Fibroblast of lung (primary cell): ENCODE results near the gene SNORC. TPM values are rescaled to one million over a fixed set of nuclear protein-coding genes. Genes with fewer than 3 reads are reported as not detected.

Experiments used
- DNase-seq, 2 donors: peaks; one replicate each; pipeline versions ENCODE4 v3.0.0 to v3.0.0-alpha.2; 2010; ENCODE audit warnings: low read depth in 2 of 2
- H2AFZ ChIP-seq: 2 replicates; pipeline ENCODE4 v1.5.1; 2012; ENCODE audit warnings: low read length, control low read depth, inconsistent platforms
- H3K27ac ChIP-seq: 2 replicates; pipeline ENCODE4 v1.5.1; 2011; ENCODE audit warnings: low read length, control low read depth; ENCODE audit not compliant: insufficient read depth
- H3K27me3 ChIP-seq: 2 replicates; pipeline ENCODE4 v1.5.1; 2011; ENCODE audit warnings: mild to moderate bottlenecking, low read length; ENCODE audit not compliant: control insufficient read depth, insufficient read depth
- H3K36me3 ChIP-seq: 2 replicates; pipeline ENCODE4 v1.5.1; 2011; ENCODE audit warnings: low read length; ENCODE audit not compliant: control insufficient read depth, insufficient read depth
- H3K4me1 ChIP-seq: 2 replicates; pipeline ENCODE4 v1.5.1; 2011; ENCODE audit warnings: low read length; ENCODE audit not compliant: control insufficient read depth, insufficient read depth; ENCODE audit errors: extremely low read depth
- H3K4me2 ChIP-seq: 2 replicates; pipeline ENCODE4 v1.5.1; 2011; ENCODE audit warnings: low read length, control low read depth; ENCODE audit not compliant: insufficient read depth; ENCODE audit errors: extremely low read depth
- H3K4me3 ChIP-seq, 4 experiments: fragments of 200-600 bp in 1 of 4; sonication (generic) in 1 of 4; replicated peaks in 1 of 4; 2 replicates each; pipeline ENCODE4 v1.5.1; 2011 to 2016; ENCODE audit warnings: low read length in 4 of 4, low read depth in 3 of 4, mild to moderate bottlenecking in 3 of 4, control low read depth in 2 of 4, inconsistent platforms in 1 of 4, mixed read lengths in 1 of 4; ENCODE audit not compliant: insufficient read depth in 1 of 4; ENCODE audit errors: control extremely low read depth in 1 of 4
- H3K79me2 ChIP-seq: 2 replicates; pipeline ENCODE4 v1.5.1; 2012; ENCODE audit warnings: mild to moderate bottlenecking, low read length, inconsistent platforms; ENCODE audit not compliant: control insufficient read depth, insufficient read depth
- H3K9ac ChIP-seq: 2 replicates; pipeline ENCODE4 v1.5.1; 2011; ENCODE audit warnings: mild to moderate bottlenecking, low read length, control low read depth; ENCODE audit not compliant: insufficient read depth
- H3K9me3 ChIP-seq: 2 replicates; pipeline ENCODE4 v1.5.1; 2012; ENCODE audit warnings: low read depth, low read length; ENCODE audit not compliant: control insufficient read depth, insufficient read depth
- H4K20me1 ChIP-seq: 2 replicates; pipeline ENCODE4 v1.5.1; 2011; ENCODE audit warnings: low read length; ENCODE audit not compliant: control insufficient read depth, insufficient read depth; ENCODE audit errors: extremely low read depth
- EZH2 ChIP-seq: IDR thresholded peaks from 2 replicates; pipeline ENCODE4 v1.5.1; 2012; ENCODE audit warnings: low read length, control low read depth, mild to moderate bottlenecking; ENCODE audit errors: missing control alignments
- polyA plus RNA-seq, 2 donors: library from polyadenylated mRNA; depleted of rRNA in 1 of 2; stranded (reverse) in 1 of 2; unstranded in 1 of 2; fragments of >200 nt; gene quantifications; 2 replicates each; pipeline ENCODE4 v1.2.1, GENCODE V29; 2011 to 2012; ENCODE audit warnings: missing spikeins in 1 of 2
- total RNA-seq: library from RNA; depleted of rRNA; stranded (reverse); fragments of >200 nt; gene quantifications from 2 replicates; pipeline ENCODE4 v1.2.1, GENCODE V29; 2014
- TF ChIP-seq, protein P1 (sequence below), 2 donors: IDR thresholded peaks in 1 of 2; conservative IDR thresholded peaks in 1 of 2; 1 replicate in 1 of 2; 2 replicates in 1 of 2; pipeline ENCODE4 v1.5.1; 2011 to 2012; ENCODE audit warnings: low read length in 2 of 2, control low read depth in 1 of 2, inconsistent platforms in 1 of 2, low read depth in 1 of 2, mild to moderate bottlenecking in 1 of 2

Gene SNORC
- total and polyA plus RNA-seq, 2 donors (not counting 1 experiment from before 2014, with no cell fraction given): 0.14 to 0.83 TPM

DNA sequence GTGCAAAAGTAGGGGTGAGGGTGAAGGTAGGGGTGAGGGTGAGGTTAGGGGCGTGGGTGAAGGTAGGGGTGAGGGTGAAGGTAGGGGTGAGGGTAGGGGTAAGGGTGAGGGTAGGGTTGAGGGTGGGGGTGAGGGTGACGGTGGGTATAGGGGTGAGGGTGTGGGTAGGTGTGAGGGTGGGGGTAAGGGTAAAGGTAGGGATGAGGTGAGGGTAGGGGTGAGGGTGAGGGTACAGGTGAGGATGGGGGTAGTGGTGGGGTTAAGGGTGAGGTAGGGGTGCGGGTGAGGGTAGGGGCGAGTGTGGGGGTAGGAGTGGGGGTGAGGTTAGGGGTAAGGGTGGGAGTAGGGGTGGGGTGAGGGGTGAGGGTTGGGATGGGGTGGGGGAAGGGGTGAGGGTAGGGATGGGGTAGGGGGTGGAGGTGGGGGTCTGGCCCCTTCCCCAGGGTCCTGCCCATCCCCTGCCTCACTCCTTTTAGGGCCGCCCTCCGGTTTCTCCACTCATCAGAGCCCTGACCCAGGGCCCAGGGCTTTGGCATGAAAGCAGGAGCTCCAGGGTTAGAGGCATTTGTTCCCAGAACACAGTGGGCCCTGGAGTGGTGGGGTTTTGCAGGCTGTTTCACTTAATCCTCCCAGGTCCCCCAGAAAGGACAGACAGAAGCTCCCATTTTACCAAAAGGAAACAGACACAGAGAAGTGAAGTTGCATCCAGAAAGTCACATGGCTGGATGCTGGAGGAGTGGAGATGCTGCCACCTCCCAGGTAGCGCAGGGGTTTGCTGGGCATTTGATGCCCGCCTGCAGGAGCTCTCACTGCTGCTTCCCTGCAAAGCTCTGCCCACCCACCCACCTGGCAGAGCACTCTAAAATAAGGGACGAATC lies 26.9 kb downstream of the SNORC start:
- TF ChIP-seq EZH2: no peak
- TF ChIP-seq, protein P1, sequence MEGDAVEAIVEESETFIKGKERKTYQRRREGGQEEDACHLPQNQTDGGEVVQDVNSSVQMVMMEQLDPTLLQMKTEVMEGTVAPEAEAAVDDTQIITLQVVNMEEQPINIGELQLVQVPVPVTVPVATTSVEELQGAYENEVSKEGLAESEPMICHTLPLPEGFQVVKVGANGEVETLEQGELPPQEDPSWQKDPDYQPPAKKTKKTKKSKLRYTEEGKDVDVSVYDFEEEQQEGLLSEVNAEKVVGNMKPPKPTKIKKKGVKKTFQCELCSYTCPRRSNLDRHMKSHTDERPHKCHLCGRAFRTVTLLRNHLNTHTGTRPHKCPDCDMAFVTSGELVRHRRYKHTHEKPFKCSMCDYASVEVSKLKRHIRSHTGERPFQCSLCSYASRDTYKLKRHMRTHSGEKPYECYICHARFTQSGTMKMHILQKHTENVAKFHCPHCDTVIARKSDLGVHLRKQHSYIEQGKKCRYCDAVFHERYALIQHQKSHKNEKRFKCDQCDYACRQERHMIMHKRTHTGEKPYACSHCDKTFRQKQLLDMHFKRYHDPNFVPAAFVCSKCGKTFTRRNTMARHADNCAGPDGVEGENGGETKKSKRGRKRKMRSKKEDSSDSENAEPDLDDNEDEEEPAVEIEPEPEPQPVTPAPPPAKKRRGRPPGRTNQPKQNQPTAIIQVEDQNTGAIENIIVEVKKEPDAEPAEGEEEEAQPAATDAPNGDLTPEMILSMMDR (conservative IDR thresholded peaks at IDR 0.05 in 1 of 2, IDR thresholded peaks at IDR 0.05 in 1 of 2; ENCODE audit: low read depth in 1 of 2, low read length in 2 of 2): no peak

DNA sequence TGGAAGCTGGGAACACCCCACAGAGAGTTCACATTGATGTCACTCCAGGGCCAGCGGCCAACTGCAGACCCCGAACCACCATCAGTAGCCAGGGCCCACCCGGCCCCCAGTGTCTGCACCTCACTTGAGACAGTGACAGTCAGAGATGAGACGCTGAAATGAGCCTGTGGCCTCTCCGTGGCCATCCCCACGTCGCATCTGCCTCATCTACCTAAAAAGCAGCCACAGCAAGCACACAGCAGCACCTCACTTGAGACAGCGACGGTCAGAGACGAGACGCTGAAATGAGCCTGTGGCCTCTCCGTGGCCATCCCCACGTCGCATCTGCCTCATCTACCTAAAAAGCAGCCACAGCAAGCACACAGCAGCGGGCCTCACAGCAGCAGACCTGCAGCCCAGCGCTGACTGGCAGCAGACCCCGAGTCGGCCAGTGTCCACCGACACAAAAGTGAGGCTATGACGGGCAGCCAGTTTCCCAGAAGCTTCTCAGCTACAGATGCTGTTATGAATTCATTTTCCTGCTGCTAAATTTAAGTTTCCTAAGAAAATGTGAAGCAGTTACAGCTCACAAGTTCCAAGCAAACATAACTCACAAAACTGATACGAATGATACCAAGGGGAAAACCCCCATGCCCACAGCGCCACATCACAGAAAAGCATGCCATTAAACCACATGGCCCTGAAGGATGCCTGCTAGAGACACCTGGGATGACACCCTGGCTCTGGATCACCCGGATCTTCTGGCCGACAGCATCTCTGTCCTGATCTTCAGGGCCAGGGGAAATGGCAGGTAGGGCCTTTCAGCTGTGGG lies 27.7 kb downstream of the SNORC start:
- no peaks in the 10 kb centered on the region for H4K20me1 ChIP-seq
- H3K9me3 ChIP-seq: no peaks in the 10 kb centered on the region
- H3K27me3 ChIP-seq: no peaks in the 10 kb centered on the region
- peaks cover 2% of the 10 kb centered on the region for H3K36me3 ChIP-seq
- H3K9ac ChIP-seq: no peak overlapping the region
- no peak overlapping the region for H3K27ac ChIP-seq
- no peaks in the 10 kb centered on the region for H3K79me2 ChIP-seq
- no peak overlapping the region for H2AFZ ChIP-seq
- no peak for DNase-seq
- no peak overlapping the region for H3K4me3 ChIP-seq
- TF ChIP-seq EZH2: no peak
- TF ChIP-seq, protein P1 (conservative IDR thresholded peaks at IDR 0.05 in 1 of 2, IDR thresholded peaks at IDR 0.05 in 1 of 2; ENCODE audit: low read depth in 1 of 2, low read length in 2 of 2): no peak
- H3K4me1 ChIP-seq: peaks cover 15% of the 10 kb centered on the region
- no peak overlapping the region for H3K4me2 ChIP-seq

More for the DNA sequence above, 26.9 kb downstream of the SNORC start:
- no peak overlapping the region for H3K27ac ChIP-seq
- no peak overlapping the region for H3K9ac ChIP-seq
- peaks cover 2% of the 10 kb centered on the region for H3K36me3 ChIP-seq
- no peaks in the 10 kb centered on the region for H3K79me2 ChIP-seq
- DNase-seq: no peak
- peaks cover 12% of the 10 kb centered on the region for H3K4me1 ChIP-seq
- H2AFZ ChIP-seq: no peak overlapping the region
- H3K27me3 ChIP-seq: no peaks in the 10 kb centered on the region
- H3K4me2 ChIP-seq: no peak overlapping the region
- H3K4me3 ChIP-seq: no peak overlapping the region
- H3K9me3 ChIP-seq: no peaks in the 10 kb centered on the region
- no peaks in the 10 kb centered on the region for H4K20me1 ChIP-seq
